K562 (cell line): ENCODE data around the gene SATB2.
A peak's percentile ranks its signal among the peaks of the same experiment; 100 is the strongest.

Experiments used
- CREB3 ChIP-seq: fragments of 450-650 bp; conservative IDR thresholded peaks from 2 replicates; pipeline ENCODE4 v1.6.1; 2016; ENCODE audit warnings: missing genetic modification characterization, low read depth, mild to moderate bottlenecking, missing compliant biosample characterization, moderate library complexity
- CTCF ChIP-seq, 3 experiments: IDR thresholded peaks in 2 of 3; conservative IDR thresholded peaks in 1 of 3; 2 replicates each; pipeline ENCODE4 v1.5.1; 2011 to 2012; ENCODE audit warnings: low read length in 3 of 3, mild to moderate bottlenecking in 3 of 3, control low read depth in 2 of 3, improper control_type of control experiment in 1 of 3, inconsistent platforms in 1 of 3, low read depth in 1 of 3, mixed read lengths in 1 of 3, moderate library complexity in 1 of 3; ENCODE audit not compliant: insufficient read depth in 2 of 3
- EP300 ChIP-seq: IDR thresholded peaks from 2 replicates; pipeline ENCODE4 v1.6.1; 2012; ENCODE audit warnings: low read length, improper control_type of control experiment
- HMBOX1 ChIP-seq: sonication (generic); IDR thresholded peaks from 2 replicates; pipeline ENCODE4 v1.6.1; 2016
- JUNB ChIP-seq: fragments of 450-650 bp; formaldehyde crosslinking; conservative IDR thresholded peaks from 2 replicates; pipeline ENCODE4 v1.4.0; 2020; ENCODE audit warnings: mild to moderate bottlenecking
- MYC ChIP-seq, 2 experiments: fragments of 250-450 bp in 1 of 2; sonication (Bioruptor Pico) in 1 of 2; IDR thresholded peaks; 2 replicates each; pipeline versions ENCODE4 v1.5.1 to v1.6.1; 2012 to 2021; ENCODE audit warnings: low read depth in 2 of 2, borderline replicate concordance in 1 of 2, improper control_type of control experiment in 1 of 2, low read length in 1 of 2, mild to moderate bottlenecking in 1 of 2, moderate library complexity in 1 of 2
- POLR2A ChIP-seq: fragments of 450-650 bp; conservative IDR thresholded peaks from 2 replicates; pipeline ENCODE4 v1.6.1; 2016
- SIN3A ChIP-seq, 2 experiments: fragments of 150-350 bp in 1 of 2; IDR thresholded peaks; 2 replicates each; pipeline ENCODE4 v1.6.1; 2011 to 2016; ENCODE audit warnings: borderline replicate concordance in 2 of 2, low read depth in 2 of 2, low read length in 2 of 2, mild to moderate bottlenecking in 2 of 2, moderate library complexity in 2 of 2; ENCODE audit not compliant: control insufficient read depth in 1 of 2
- SP1 ChIP-seq: sonication (generic); formaldehyde crosslinking; IDR thresholded peaks from 2 replicates; pipeline ENCODE4 v1.8.1; 2022; ENCODE audit warnings: mild to moderate bottlenecking, missing genetic modification reagents
- SREBF2 ChIP-seq: sonication (generic); formaldehyde crosslinking; IDR thresholded peaks from 2 replicates; pipeline ENCODE4 v1.4.0; 2020; ENCODE audit warnings: mild to moderate bottlenecking, missing genetic modification reagents
- TAF1 ChIP-seq: IDR thresholded peaks from 2 replicates; pipeline ENCODE4 v1.6.1; 2011; ENCODE audit warnings: mild to moderate bottlenecking, low read length, moderate library complexity; ENCODE audit not compliant: insufficient read depth, control insufficient read depth, severe bottlenecking; ENCODE audit errors: extremely low read depth
- TCF7 ChIP-seq: sonication (generic); IDR thresholded peaks from 2 replicates; pipeline ENCODE4 v1.6.1; 2016; ENCODE audit warnings: antibody characterized with exemption, borderline replicate concordance
- ZBTB33 ChIP-seq: sonication (generic); formaldehyde crosslinking; IDR thresholded peaks from 2 replicates; pipeline ENCODE4 v1.8.1; 2023; ENCODE audit warnings: mild to moderate bottlenecking, missing genetic modification reagents
- ZNF174 ChIP-seq: fragments of 250-450 bp; sonication (Bioruptor Pico); IDR thresholded peaks from 2 replicates; pipeline ENCODE4 v1.4.0; 2020; ENCODE audit warnings: mild to moderate bottlenecking

- TF ChIP-seq MYC (IDR thresholded peaks at IDR 0.05; ENCODE audit: low read depth, low read length), result no peak
- TF ChIP-seq MYC (CRISPR knock-in tag; IDR thresholded peaks at IDR 0.05; ENCODE audit: borderline replicate concordance, low read depth), result no peak
- no peak for TF ChIP-seq ZBTB33
- no peak for TF ChIP-seq JUNB (CRISPR knock-in tag)
- peak; percentile 9; the same call in 1 of the 2 replicates for TF ChIP-seq SP1 (CRISPR knock-in tag)
- TF ChIP-seq TAF1, result no peak
- no peak for TF ChIP-seq CTCF (IDR thresholded peaks at IDR 0.05 in 2 of 3, conservative IDR thresholded peaks at IDR 0.05 in 1 of 3; ENCODE audit: insufficient read depth in 2 of 3, low read depth in 1 of 3, low read length in 3 of 3)
- TF ChIP-seq CREB3 (tag), result no peak
- no peak for TF ChIP-seq ZNF174 (CRISPR knock-in tag)
- no peak for TF ChIP-seq HMBOX1
- TF ChIP-seq TCF7, result no peak
- no peak for TF ChIP-seq EP300
- TF ChIP-seq SREBF2 (CRISPR knock-in tag), result no peak
- TF ChIP-seq POLR2A, result no peak
- TF ChIP-seq SIN3A (IDR thresholded peaks at IDR 0.05; ENCODE audit: borderline replicate concordance in 2 of 2, control insufficient read depth in 1 of 2, low read depth in 2 of 2, low read length in 2 of 2), result no peak
Observed at GRCh38 chr2:199456383-199457146, 1.2 kb downstream of the SATB2 start.
